ENCODE data around the gene RNF19B.

Gene RNF19B

GRCh38 chr1:32929366-32929765 is 35.2 kb downstream of the RNF19B start:
- TF ChIP-seq CTCF (IDR thresholded peaks at IDR 0.05; ENCODE audit: low read depth, low read length, missing control alignments), result no peak
- H3K36me3 ChIP-seq (replicated peaks), result no peaks in the 10 kb centered on the region
- no peaks in the 10 kb centered on the region for H3K27me3 ChIP-seq (replicated peaks)
- no peak overlapping the region for H3K27ac ChIP-seq
- no peak for DNase-seq
- H3K4me3 ChIP-seq (ENCODE audit: low read depth, low read length), result no peak overlapping the region
- in situ Hi-C loops (cut with HindIII; ENCODE audit: low pct_ligation_motif_present, low sequenced_read_pairs), result no loop called here

- in situ Hi-C loops (cut with HindIII; ENCODE audit: low pct_ligation_motif_present, low sequenced_read_pairs), result no loop called here
- Histone ChIP-seq H3K4me3 (ENCODE audit: low read depth, low read length) (no peak overlapping the region), H3K27me3 (replicated peaks) (no peaks in the 10 kb centered on the region), H3K36me3 (replicated peaks) (no peaks in the 10 kb centered on the region), H3K27ac (no peak overlapping the region)
- no peak for TF ChIP-seq CTCF (IDR thresholded peaks at IDR 0.05; ENCODE audit: low read depth, low read length, missing control alignments)
- no peak for DNase-seq
Observed at GRCh38 chr1:32928715-32929114, 35.9 kb downstream of the RNF19B start.

- DNase-seq, result no peak
- in situ Hi-C loops (cut with HindIII; ENCODE audit: low pct_ligation_motif_present, low sequenced_read_pairs), result no loop called here
- TF ChIP-seq CTCF (IDR thresholded peaks at IDR 0.05; ENCODE audit: low read depth, low read length, missing control alignments), result no peak
- H3K4me3 ChIP-seq (ENCODE audit: low read depth, low read length), result no peak overlapping the region
- H3K27me3 ChIP-seq (replicated peaks), result no peaks in the 10 kb centered on the region
- H3K36me3 ChIP-seq (replicated peaks), result no peaks in the 10 kb centered on the region
- H3K27ac ChIP-seq, result no peak overlapping the region
Observed at GRCh38 chr1:32928285-32928684, 36.3 kb downstream of the RNF19B start.

- in situ Hi-C loops (cut with HindIII; ENCODE audit: low pct_ligation_motif_present, low sequenced_read_pairs), result no loop called here
- Histone ChIP-seq H3K27me3 (replicated peaks) (no peaks in the 10 kb centered on the region), H3K27ac (no peak overlapping the region), H3K36me3 (replicated peaks) (no peaks in the 10 kb centered on the region), H3K4me3 (ENCODE audit: low read depth, low read length) (no peak overlapping the region)
- no peak for TF ChIP-seq CTCF (IDR thresholded peaks at IDR 0.05; ENCODE audit: low read depth, low read length, missing control alignments)
- no peak for DNase-seq
Observed at GRCh38 chr1:32927441-32927840, 37.2 kb downstream of the RNF19B start.

- no peaks in the 10 kb centered on the region for H3K36me3 ChIP-seq (replicated peaks)
- in situ Hi-C loops (cut with HindIII; ENCODE audit: low pct_ligation_motif_present, low sequenced_read_pairs), result no loop called here
- no peak overlapping the region for H3K4me3 ChIP-seq (ENCODE audit: low read depth, low read length)
- no peak for TF ChIP-seq CTCF (IDR thresholded peaks at IDR 0.05; ENCODE audit: low read depth, low read length, missing control alignments)
- H3K27ac ChIP-seq, result no peak overlapping the region
- H3K27me3 ChIP-seq (replicated peaks), result no peaks in the 10 kb centered on the region
- no peak for DNase-seq
Observed at GRCh38 chr1:32926562-32926961, 38.0 kb downstream of the RNF19B start.

- Histone ChIP-seq H3K36me3 (replicated peaks) (no peaks in the 10 kb centered on the region), H3K27me3 (replicated peaks) (no peaks in the 10 kb centered on the region), H3K4me3 (ENCODE audit: low read depth, low read length) (no peak overlapping the region), H3K27ac (no peak overlapping the region)
- no peak for TF ChIP-seq CTCF (IDR thresholded peaks at IDR 0.05; ENCODE audit: low read depth, low read length, missing control alignments)
- DNase-seq, result no peak
- in situ Hi-C loops (cut with HindIII; ENCODE audit: low pct_ligation_motif_present, low sequenced_read_pairs), result no loop called here
Observed at GRCh38 chr1:32925403-32926162, 39.0 kb downstream of the RNF19B start.

Data from brain microvascular endothelial cell (primary cell).